Fibroblast of upper back skin (primary cell): ENCODE data around the gene PDPK1.
A peak's percentile ranks its signal among the peaks of the same experiment; 100 is the strongest.

Source experiments
- DNase-seq: peaks from one replicate; pipeline ENCODE4 v3.0.0-alpha.2; 2013

Gene PDPK1

DNA sequence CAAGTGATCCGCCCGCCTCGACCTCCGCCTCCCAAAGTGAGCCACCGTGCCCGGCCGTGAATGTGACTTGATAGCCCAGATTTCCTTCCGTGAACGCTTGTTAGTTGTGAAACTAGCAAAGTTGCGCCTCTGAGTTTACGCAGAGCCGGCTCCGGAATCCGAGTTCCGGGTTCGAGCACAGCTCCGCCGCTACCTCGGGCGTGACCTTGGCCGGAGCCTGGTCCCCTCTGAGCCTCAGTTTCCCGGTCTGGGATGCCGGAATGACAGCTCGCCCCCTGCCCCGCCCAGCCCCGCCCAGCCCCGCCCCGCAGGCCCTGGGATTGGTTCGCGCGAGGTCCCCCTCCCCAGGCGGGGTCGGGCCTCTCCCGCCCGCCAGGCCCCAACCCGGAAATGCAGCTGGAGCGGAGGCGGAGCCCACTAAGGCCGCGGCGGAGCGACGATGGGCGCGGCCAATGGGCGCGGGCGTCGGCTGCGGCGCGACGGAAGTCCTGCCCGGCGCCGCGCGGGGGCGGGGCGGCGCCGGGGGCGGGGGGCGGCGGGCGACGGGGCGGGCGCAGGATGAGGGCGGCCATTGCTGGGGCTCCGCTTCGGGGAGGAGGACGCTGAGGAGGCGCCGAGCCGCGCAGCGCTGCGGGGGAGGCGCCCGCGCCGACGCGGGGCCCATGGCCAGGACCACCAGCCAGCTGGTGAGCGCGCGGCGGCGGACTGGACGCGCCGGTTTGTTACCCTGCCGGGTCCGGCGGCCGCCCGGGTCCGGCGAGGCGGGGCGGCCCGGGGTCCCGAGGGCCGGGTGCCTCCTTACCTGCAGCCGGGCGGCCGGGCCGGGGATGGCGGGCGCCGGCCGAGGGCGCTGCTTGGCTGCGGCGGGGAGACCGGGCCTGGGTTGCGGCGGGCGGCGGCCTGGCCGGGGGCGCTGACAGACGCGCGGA lies at the start of gene PDPK1:
TSS of gene PDPK1 (plus strand) at position 571 of the 929 bp plus-strand sequence. CDS start at position 663, 92 bp downstream.
- peak; percentile 94 for DNase-seq

DNA sequence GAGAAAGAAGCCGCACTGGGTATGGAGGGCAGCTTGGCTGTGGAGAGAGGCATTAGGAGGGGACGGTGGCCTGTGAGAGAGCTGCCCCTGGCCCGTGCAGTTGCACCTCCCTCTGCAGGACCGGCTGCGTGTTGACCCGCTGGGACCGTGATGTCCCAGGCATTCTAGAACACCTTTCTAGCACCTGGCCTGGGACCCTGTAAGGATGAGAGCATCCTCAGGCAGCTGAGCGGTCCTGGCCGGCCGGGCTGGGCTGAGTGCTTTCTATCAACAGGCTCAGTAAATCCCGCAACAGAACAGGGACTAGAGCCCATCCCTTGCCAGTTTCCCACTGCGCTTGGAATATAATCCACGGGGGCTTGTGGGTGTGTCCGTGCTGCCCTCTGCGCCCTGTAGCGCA lies 48.2 kb upstream of the PDPK1 start:
- DNase-seq, result no peak

DNA sequence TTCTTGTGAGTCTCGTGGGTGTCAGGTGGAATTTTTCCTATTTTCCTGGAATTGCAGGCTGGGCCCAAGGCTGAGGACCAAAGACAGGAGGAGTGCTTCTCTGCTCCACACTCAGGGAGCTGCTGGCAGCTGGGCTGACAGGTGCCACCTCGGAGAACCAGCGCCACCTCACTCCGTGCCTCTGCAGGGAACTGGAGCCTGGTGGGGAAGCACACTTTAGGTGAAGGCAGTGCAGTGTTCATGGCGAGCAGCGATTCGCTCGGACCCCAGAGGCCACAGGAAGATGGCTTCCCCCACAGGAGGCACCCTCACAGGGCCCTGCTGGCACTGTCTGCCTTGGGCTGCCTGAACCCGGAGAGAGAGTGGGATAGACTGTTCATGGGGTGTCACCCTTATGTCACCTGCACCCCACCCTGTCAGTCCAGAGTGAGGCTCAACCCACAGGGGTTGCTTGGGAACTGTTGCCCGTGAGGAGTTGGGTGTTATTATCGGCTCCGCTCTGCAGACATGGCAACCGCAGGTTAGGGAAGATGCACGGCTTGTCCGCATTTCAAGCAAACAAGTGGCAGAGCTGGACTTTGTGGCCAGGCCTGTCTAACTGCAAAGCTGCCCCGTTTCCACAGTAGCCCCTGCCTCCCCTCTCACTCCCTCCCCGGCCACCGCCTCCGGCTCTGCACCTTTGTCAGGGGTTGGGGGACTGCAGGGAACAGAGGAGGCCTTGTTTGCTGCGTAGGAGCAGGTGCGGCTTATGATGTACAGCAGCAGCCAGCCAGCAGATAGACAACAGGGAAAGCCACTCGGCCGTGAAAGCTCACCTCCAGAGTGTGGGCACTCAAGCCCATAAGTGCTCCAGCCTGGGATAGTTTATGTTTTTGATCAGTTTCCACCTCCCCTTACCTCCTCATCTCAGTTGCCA lies 47.4 kb upstream of the PDPK1 start:
- no peak for DNase-seq

DNA sequence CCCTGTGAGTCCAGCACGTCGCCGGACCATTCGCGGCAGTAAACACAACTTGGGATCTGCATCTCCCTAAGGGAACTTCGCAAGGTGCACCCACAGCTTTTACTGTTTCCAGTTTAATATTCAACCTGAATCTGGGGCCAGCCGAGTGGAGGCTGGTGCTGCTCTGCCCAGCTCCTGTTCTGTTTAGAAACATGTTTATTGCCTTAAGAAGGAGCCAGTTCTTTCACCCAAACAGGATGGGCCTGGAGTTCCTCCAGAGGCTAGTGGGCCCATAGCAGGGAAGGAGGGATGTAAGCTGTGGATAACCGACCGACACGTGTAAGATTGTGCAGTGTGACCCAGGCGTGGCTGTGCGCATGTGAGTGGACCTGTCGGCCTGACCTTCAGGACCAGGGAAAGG lies 45.5 kb upstream of the PDPK1 start:
- no peak for DNase-seq

DNA sequence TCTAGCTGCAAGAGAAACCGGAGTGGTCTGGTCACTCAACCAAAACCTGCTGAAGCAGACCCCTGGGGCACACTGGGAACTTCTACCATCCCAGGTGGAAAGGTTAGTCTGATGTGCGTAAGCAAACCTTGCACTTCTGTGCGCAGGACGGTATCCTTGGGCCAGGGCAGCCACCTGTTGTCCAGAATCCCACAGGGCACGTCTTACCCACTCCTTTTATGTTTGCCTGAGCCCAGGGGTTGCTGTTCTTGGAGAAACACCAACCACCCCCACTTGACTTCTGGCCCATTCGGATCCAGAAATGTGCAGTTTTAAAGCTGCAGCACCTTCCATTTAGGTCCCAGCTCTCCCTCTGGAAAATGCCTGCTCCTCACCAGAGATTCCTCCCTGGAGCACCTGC lies 44.2 kb upstream of the PDPK1 start:
- no peak for DNase-seq

DNA sequence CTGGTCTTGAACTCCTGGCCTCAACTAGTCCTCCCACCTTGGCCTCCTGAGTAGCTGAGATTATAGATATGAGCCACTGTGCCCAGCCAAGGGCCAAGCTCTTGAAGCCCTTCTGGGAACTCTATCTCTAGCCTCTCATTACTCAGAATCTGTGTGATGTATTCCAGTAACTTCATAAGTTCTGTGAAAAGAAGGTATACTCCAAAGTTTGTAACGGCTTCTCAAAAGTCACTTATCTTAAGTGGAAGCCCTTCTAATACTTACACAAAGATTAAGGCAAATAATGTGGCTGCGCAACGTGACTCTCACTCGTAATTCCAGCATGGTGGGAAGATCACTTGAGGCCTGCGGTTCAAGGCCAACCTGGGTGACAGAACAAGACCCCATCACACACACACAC lies 43.2 kb upstream of the PDPK1 start:
- no peak for DNase-seq

GRCh38 chr16:2495041-2495440 lies 42.8 kb upstream of the PDPK1 start:
- no peak for DNase-seq

DNA sequence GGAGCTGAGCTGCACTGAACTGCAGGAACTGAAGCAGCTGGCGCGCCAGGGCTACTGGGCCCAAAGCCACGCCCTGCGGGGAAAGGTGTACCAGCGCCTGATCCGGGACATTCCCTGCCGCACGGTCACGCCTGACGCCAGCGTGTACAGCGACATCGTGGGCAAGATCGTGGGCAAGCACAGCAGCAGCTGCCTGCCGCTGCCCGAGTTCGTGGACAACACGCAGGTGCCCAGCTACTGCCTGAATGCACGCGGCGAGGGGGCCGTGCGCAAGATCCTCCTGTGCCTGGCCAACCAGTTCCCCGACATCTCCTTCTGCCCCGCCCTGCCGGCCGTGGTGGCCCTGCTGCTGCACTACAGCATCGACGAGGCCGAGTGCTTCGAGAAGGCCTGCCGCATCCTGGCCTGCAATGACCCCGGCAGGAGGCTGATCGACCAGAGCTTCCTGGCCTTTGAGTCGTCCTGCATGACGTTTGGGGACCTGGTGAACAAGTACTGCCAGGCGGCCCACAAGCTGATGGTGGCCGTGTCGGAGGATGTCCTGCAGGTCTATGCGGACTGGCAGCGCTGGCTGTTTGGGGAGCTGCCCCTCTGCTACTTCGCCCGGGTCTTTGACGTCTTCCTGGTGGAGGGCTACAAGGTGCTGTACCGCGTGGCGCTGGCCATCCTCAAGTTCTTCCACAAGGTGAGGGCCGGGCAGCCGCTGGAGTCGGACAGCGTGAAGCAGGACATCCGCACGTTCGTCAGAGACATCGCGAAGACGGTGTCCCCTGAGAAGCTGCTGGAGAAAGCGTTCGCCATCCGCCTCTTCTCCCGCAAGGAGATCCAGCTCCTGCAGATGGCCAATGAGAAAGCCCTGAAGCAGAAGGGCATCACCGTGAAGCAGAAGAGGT lies 41.4 kb upstream of the PDPK1 start:
- DNase-seq, result no peak

DNA sequence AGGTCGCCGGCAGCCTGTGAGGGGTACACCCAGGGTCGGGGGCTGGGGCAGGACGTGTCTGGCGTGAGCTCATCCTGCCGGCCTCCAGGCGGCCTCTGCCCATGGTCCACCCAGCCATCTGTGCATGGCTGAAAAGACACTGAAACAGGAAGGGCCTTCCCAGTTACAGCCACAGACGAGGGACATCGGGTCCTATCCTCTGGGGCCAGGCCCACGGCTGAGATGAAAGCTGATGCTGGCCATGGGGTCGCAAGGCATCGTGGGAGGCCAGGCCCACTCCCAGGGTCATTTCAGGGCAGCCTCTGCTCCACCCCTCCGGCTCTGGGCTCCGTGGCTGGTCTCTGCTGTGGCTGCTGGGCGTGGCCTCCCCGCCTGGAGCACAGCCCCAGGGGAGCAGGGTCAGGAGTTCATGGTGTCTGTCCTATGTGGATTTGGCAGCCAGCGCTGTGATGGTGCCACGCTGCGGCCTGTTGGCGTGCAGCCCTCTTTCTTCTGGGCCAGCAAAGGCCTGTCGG lies 40.6 kb upstream of the PDPK1 start:
- no peak for DNase-seq

DNA sequence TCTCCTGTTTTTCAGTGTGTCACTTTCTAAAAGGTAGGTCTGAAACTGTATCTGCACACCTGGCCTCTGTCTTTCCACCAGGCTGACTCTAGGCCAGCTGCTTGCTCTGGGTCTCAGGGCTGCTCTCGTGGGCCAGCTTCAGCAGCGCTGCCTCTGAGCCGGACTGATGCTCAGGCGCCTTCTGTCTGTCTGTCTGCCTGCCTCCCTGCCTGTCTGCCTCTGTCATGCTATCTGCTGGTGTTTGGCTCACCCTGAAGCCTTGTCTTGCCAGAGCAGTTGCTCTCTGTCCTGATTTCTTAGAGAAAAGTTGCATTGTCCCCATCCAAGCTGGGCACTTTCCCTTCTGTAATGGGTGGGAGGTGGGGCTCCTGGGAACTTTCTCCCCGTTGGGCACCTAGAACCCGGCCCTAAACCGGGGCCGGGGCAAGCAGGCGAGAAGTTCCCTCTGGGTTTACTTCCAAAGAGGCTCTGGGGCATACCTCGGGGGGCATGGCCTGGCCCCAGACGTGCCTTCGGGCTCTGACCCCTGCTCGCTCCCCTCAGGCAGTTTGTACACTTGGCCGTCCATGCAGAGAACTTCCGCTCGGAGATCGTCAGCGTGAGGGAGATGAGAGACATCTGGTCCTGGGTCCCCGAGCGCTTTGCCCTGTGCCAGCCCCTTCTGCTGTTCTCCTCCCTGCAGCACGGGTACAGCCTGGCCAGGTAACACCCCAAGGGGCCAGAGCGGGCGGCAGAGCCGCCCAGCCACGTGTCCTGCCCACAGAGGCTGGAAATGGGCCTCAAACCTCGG lies 39.9 kb upstream of the PDPK1 start:
- no peak for DNase-seq

- DNase-seq, result no peak
Observed at GRCh38 chr16:2498531-2499253, 39.1 kb upstream of the PDPK1 start.

GRCh38 chr16:2499454-2499853 lies 38.4 kb upstream of the PDPK1 start:
- no peak for DNase-seq

- DNase-seq, result no peak
Observed at GRCh38 chr16:2499890-2500429, 37.9 kb upstream of the PDPK1 start.

DNA sequence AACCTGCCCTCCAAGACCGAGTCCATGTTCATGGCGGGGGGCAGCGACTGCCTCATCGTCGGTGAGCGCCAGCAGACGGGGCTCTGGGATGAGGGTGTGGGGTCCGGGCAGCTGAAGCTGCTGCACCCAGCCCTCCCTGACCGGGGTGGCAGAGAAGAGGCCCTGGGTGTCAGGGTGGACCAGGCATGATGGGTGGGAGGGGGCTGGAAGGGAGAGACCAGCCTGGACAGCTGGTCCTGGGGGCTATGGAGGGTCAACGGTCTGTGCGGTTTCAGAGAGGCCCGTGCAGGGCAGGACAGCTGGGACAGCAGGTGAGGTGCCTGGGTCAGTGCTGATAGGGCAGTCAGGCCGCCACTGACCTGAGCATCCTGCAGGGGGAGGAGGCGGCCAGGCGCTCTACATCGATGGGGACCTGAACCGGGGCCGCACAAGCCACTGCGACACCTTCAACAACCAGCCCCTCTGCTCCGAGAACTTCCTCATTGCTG lies 37.3 kb upstream of the PDPK1 start:
- DNase-seq, result no peak

GRCh38 chr16:2500918-2501750 lies 36.7 kb upstream of the PDPK1 start:
- peak; percentile 68 for DNase-seq

DNA sequence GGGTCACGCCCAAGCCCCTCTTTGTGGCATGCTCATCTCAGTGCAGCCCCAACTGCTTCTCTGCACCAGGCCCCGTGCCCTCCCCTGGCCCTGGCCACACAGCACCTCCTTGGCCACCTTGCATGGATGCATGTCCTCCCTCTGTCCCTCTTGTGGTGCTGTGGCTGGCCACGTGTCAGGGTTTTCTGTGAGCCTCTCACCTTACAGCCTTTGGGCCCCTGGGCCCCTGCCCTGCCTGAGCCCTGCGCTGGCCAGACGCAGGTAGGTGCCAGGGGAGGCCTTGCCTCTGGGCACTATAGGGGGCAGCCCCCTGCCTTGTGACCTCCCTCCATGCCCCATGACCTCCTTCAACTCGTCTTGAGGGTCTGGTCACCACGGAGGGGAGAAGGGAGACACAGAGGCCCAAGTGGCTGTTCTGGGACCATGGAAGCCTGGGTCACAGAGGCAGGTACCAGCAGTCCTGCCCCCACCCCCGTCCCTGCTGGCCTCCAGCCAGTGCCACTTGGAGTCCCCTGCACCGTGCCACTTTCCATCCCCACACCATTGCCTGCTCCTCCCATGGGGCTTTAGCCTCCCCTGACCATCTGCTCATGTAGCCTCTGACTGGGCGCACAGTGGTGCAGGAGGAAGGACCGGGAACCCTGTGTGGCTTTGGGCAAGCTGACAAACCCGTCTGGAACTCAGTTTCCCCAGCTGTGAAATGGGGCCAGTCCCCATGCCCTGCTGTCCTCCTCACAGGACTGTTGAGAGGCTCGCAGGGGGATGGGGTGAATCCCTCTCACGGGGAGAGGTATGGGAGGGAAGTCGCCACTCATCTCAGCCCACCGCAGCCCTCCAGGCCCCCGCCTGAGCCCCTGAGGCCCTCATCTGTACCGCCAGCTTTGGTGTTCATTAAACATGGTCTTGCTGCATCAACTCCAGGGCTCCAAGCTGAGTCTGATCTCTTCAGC lies 35.6 kb upstream of the PDPK1 start:
- no peak for DNase-seq

DNA sequence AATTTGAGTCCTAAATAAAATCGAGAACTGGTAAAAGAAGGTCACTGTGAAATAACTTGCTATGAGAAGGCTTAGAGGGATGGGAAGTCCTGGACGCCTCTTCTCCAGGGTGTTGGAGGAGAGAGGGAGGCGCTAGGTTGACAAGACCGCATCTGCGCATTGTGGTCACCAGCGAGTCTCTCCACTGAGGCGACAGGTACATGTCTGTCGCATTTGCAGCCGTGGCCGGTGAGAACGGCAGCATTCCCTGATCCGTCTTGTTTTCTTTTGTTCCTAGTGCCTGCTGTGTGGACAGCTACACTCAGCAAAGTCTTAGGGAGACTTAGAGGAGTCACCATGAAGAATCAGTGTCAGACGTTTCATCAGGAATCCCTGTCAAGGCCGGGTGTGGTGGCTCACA lies 32.1 kb upstream of the PDPK1 start:
- DNase-seq, result no peak

- no peak for DNase-seq
Observed at GRCh38 chr16:2507052-2507659, 30.7 kb upstream of the PDPK1 start.
